GM03348 (cell line): ENCODE measurements around the gene ABCD1.
A peak's percentile ranks its signal among the peaks of the same experiment; 100 is the strongest.
"Not testable (repeated sequence)": the region's sequence is repeated elsewhere in the genome, so short reads cannot be mapped to it uniquely, and the experiment has no call there.

Source experiments
- DNase-seq: peaks from one replicate; pipeline ENCODE4 v3.0.0; 2012; ENCODE audit warnings: low spot score

Gene ABCD1

GRCh38 chrX:153724252-153725038, at the start of gene ABCD1, which contains the start of gene BCAP31:
Gene ABCD1, plus strand, starts transcription at chrX:153724856. Its CDS starts 411 bp downstream, at chrX:153725267.
Gene BCAP31, minus strand, starts transcription at chrX:153724387. Its CDS starts 1,143 bp downstream, at chrX:153723244.
- DNase-seq, result peak; percentile 97

GRCh38 chrX:153681175-153681574, 43.5 kb upstream of the ABCD1 start:
- no peak for DNase-seq

GRCh38 chrX:153683486-153683885, 41.2 kb upstream of the ABCD1 start:
- DNase-seq, result not testable (repeated sequence)

- DNase-seq, result no peak
Measured at GRCh38 chrX:153684467-153685155, 40.0 kb upstream of the ABCD1 start.

GRCh38 chrX:153685156-153685536, 39.5 kb upstream of the ABCD1 start:
- DNase-seq, result no peak

- no peak for DNase-seq
Measured at GRCh38 chrX:153685751-153686696, 38.6 kb upstream of the ABCD1 start.

- no peak for DNase-seq
Measured at GRCh38 chrX:153686711-153687110, 37.9 kb upstream of the ABCD1 start.

- DNase-seq, result peak; percentile 92
Measured at GRCh38 chrX:153687121-153688039, 37.3 kb upstream of the ABCD1 start, which contains the start of gene SLC6A8. Gene SLC6A8, plus strand, starts transcription at chrX:153687926. Its CDS starts 649 bp downstream, at chrX:153688575.

- peak; percentile 27 for DNase-seq
Measured at GRCh38 chrX:153688071-153688470, 36.6 kb upstream of the ABCD1 start.

GRCh38 chrX:153688506-153688905, 36.1 kb upstream of the ABCD1 start:
- DNase-seq, result no peak

GRCh38 chrX:153688911-153689590, 35.6 kb upstream of the ABCD1 start:
- peak; percentile 55 for DNase-seq

- DNase-seq, result no peak
Measured at GRCh38 chrX:153689654-153690465, 34.8 kb upstream of the ABCD1 start.

- DNase-seq, result no peak
Measured at GRCh38 chrX:153690466-153690865, 34.2 kb upstream of the ABCD1 start.

- DNase-seq, result not testable (repeated sequence)
Measured at GRCh38 chrX:153691032-153691827, 33.4 kb upstream of the ABCD1 start.

GRCh38 chrX:153692003-153692402, 32.7 kb upstream of the ABCD1 start:
- DNase-seq, result no peak

GRCh38 chrX:153692611-153693156, 32.0 kb upstream of the ABCD1 start:
- DNase-seq, result no peak

- DNase-seq, result no peak
Measured at GRCh38 chrX:153693216-153694086, 31.2 kb upstream of the ABCD1 start.
